Measurements from ENCODE around the gene ZDHHC21. TPM values are rescaled to one million over a fixed set of nuclear protein-coding genes. Genes with fewer than 3 reads are reported as not detected.
A peak's percentile ranks its signal among the peaks of the same experiment; 100 is the strongest.
"Not testable (repeated sequence)": the region's sequence is repeated elsewhere in the genome, so short reads cannot be mapped to it uniquely, and the experiment has no call there.

ZDHHC21 gene
- total RNA-seq, 1 experiment from 2014 or later = 3.5 TPM

DNA sequence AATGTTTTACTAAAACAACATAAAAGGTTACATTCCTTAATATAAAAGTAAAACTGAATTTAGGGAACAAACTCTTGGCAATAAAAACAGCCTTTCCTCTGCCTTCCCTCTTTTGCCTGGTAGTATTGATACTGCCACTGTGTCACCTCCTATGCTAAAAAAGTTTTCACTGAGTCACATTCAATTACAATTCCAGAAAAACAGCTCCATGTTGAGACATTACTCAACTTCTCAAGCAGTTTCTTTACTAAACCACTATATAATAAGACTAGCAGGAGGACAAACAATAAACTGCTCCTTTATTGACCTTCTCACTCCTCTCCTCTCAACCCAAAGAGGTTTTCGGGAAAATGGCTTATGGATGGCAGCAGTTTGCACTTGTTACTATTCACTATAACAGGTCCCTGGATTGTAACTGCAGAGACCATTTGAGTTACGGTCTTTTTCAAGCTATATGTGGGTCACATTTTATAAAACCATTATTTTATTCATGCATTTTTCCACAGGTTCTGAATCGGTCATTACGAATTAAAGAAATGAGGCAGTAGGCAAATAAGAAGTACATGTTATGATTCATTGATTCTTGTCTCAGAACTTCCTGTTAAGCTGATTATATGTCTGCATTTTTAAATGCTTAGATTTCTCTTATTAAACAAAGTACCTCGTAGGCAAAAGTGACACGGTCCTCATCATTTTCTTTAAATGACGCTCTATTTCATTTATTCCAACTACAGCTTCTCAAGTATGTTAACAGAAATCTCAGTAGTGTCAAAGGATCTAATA, 2.1 kb downstream of the ZDHHC21 start:
- no peak for DNase-seq (ENCODE audit: low read depth, low spot score)
- in situ Hi-C loops (cut with HindIII; ENCODE audit: low pct_unique_long_range_greater_than_20kb, low sequenced_read_pairs) = no loop called here

DNA sequence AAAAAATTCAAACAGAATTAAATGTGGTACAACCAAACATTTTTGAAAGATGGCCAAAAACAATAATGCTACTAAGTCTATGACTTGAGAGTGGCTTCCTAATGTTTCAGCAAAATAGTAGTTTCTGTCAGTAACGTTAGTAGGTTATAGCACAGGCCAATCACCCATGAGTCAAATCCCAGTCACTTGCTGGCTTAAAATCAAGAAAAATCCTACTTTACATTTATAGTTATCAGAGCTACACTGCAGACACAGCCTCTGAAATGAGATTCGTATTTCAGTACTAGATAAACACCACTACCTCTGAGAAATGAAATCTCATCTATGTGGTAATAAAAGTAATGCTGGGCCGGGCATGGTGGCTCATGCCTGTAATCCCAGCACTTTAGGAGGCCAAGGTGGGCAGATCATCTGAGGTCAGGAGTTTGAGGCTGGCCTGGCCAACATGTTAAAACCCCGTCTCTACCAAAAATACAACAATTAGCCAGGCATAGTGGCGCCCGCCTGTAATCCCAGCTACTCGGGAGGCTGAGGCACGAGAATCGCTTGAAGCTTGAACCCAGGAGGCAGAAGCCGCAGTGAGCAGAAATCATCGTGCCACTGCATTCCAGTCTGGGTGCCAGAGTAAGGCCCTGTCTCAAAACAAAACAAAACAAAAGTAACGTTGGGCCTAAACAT, 6.1 kb downstream of the ZDHHC21 start:
- no peak for DNase-seq (ENCODE audit: low read depth, low spot score)
- in situ Hi-C loops (cut with HindIII; ENCODE audit: low pct_unique_long_range_greater_than_20kb, low sequenced_read_pairs) = no loop called here

DNA sequence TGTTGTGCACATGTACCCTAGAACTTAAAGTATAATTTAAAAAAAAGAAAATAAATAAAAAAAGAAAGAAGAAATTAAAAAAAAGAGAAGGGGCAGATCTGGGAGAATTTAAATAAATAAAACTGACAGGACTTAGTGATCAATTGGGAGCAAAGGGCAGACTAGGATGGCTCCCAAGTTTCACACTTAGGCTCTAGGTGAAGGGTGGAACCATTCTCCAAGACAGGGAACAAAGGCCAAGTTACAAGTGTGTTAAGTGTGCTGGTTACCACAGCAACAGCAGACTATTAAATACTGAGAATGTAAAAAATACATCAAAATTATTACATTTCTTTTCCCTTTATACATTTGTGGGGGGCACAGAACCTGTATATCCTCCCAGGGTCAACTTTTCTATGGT, 7.1 kb downstream of the ZDHHC21 start:
- DNase-seq (ENCODE audit: low read depth, low spot score) = no peak
- in situ Hi-C loops (cut with HindIII; ENCODE audit: low pct_unique_long_range_greater_than_20kb, low sequenced_read_pairs) = no loop called here

DNA sequence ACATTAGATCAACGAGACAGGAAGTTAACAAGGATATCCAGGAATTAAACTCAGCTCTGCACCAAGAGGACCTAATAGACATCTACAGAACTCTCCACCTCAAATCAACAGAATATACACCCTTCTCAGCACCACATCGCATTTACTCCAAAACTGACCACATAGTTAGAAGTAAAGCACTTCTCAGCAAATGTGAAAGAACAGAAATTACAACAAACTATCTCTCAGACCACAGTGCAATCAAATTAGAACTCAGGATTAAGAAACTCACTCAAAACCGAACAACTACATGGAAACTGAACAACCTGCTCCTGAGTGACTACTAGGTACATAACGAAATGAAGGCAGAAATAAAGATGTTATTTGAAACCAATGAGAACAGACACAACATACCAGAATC, 10.6 kb downstream of the ZDHHC21 start:
- in situ Hi-C loops (cut with HindIII; ENCODE audit: low pct_unique_long_range_greater_than_20kb, low sequenced_read_pairs); DNase-seq (ENCODE audit: low read depth, low spot score): not testable (repeated sequence)

DNA sequence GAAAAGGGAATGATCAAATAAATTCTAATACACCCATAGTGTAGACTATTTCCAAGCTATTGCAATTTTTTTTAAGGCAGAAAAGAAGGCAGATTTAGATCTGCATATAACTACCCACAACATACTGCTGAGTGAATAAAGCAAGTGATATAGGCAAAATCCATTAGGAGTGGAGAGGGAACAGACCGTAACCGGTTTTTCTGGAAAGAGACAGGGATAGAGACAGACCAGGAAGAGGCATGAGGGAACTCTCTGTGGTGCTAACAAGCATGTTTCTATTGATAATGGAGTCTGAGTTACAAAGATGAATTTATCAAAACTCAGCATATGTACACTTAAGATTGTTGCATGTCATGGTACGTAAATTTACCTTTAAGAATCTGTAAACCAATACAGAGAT, 14.5 kb downstream of the ZDHHC21 start:
- in situ Hi-C loops (cut with HindIII; ENCODE audit: low pct_unique_long_range_greater_than_20kb, low sequenced_read_pairs) = no loop called here
- no peak for DNase-seq (ENCODE audit: low read depth, low spot score)

DNA sequence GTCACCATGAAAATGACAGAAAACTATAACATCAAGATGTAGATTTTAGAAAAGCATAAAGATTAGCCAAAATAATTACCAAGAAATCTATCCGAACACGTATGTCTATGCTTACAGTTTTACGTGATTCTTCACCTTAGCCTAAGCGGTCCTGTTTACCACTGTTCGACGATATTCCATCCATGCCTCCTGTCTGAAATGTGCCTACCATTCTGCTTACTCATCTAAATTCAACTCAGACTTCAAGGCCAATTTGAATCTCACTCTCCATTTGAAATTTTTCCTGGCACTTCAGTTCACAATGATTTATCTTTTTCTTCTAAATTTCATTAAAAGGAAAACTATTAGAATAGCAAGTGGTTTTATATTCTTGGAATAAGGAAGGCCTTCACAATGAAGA, 15.4 kb downstream of the ZDHHC21 start:
- in situ Hi-C loops (cut with HindIII; ENCODE audit: low pct_unique_long_range_greater_than_20kb, low sequenced_read_pairs) = no loop called here
- DNase-seq (ENCODE audit: low read depth, low spot score) = no peak

DNA sequence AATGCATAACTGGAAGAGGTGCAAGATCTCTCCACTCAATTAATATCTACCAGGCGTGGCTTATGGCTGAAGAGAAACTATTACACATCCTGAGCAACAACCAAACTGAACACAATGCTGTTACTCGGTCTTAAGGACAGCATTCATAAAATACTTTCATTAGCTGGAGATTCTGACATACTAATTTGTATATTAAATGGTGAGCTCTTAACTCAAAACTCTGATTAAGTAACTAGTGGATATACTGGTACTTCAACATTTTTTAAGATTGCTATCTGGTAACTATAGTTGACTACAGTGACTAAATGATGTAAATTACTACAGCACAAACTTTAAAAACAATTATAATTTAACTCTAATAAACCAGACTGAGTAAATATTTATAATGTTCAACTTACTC, 15.8 kb downstream of the ZDHHC21 start:
- no peak for DNase-seq (ENCODE audit: low read depth, low spot score)
- in situ Hi-C loops (cut with HindIII; ENCODE audit: low pct_unique_long_range_greater_than_20kb, low sequenced_read_pairs) = no loop called here

DNA sequence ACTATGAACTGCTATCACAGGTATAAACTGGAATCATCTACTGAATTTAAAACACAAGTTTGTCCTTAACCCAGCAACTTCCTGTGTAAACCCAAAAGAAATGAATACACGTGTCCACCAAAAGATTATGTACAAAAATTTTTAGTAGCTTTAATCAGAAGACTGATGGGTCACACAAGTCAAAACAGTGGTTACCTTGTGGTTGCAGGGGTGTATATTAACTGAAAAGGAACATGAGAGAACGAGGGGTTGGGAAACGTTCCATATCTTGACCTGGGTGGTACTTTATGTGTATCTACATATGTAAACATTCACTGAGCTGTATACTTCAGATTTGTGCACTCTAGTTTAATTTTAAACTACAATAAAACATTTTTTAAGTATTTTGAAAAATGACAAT, 18.6 kb downstream of the ZDHHC21 start:
- in situ Hi-C loops (cut with HindIII; ENCODE audit: low pct_unique_long_range_greater_than_20kb, low sequenced_read_pairs) = no loop called here
- no peak for DNase-seq (ENCODE audit: low read depth, low spot score)

DNA sequence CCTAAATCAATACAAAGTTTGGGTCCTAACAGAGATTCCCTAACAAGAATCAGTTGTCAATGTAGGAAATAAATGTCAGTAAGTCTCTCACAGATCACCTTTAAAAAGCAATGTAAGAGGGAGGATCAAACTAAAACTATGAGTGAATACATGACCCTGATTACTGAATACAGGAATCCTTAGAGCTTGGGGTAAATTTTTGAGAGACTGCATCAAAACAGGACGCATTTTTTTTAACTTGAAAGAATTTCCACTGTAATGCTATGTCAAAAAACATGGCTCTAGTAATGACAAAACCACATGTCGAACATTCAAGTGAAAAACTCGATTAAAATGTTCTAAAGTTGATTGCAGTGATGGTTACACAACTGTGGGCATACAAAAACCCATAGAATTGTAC, 21.9 kb downstream of the ZDHHC21 start:
- in situ Hi-C loops (cut with HindIII; ENCODE audit: low pct_unique_long_range_greater_than_20kb, low sequenced_read_pairs) = no loop called here
- no peak for DNase-seq (ENCODE audit: low read depth, low spot score)

DNA sequence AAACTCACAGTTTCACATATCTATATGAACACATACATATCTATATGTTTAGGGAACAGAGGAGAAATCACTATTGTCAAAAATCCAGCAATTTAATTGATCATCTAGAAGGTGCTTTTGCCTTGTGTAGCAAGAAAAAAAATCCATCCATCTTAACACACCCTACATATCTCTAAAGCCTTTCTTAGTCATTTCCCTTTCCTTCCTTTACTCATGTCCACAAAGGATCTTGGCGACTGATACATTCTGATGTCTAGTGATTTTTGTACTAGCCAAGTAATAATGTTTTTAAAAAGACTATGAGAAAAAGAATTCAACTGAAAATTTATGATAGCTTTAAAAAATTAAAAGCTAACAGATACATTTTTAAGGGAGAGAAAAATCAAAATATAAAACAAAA, 22.5 kb downstream of the ZDHHC21 start:
- no peak for DNase-seq (ENCODE audit: low read depth, low spot score)
- in situ Hi-C loops (cut with HindIII; ENCODE audit: low pct_unique_long_range_greater_than_20kb, low sequenced_read_pairs) = no loop called here

DNA sequence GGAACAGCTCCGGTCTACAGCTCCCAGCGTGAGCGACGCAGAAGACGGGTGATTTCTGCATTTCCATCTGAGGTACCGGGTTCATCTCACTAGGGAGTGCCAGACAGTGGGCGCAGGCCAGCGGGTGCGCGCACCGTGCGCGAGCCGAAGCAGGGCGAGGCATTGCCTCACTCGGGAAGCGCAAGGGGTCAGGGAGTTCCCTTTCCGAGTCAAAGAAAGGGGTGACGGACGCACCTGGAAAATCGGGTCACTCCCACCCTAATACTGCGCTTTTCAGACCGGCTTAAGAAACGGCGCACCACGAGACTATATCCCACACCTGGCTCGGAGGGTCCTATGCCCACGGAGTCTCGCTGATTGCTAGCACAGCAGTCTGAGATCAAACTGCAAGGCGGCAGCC, 29.2 kb downstream of the ZDHHC21 start:
- in situ Hi-C loops (cut with HindIII; ENCODE audit: low pct_unique_long_range_greater_than_20kb, low sequenced_read_pairs) = not testable (repeated sequence)

DNA sequence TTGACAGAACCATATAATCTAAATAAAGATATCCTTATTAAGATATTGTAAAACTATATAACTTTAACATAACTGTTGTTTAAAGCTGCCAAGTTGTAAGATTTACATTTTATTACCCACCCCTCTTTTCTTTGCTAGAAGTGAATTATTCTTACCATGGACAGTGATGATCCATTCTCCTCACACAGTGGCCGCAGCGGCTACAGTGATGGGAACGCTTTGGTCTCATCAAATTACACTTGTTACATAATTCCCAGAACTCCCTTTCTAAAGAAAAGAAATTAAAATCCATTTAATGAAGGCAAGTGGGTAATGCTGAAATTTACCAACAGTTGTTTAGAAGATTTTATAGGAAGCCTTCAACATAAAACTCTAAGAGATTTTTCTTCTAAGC, 31.2 kb downstream of the ZDHHC21 start:
- DNase-seq (ENCODE audit: low read depth, low spot score) = no peak
- in situ Hi-C loops (cut with HindIII; ENCODE audit: low pct_unique_long_range_greater_than_20kb, low sequenced_read_pairs) = no loop called here

More for the DNA sequence above, 29.2 kb downstream of the ZDHHC21 start:
- not testable (repeated sequence) for DNase-seq (ENCODE audit: low read depth, low spot score)

DNA sequence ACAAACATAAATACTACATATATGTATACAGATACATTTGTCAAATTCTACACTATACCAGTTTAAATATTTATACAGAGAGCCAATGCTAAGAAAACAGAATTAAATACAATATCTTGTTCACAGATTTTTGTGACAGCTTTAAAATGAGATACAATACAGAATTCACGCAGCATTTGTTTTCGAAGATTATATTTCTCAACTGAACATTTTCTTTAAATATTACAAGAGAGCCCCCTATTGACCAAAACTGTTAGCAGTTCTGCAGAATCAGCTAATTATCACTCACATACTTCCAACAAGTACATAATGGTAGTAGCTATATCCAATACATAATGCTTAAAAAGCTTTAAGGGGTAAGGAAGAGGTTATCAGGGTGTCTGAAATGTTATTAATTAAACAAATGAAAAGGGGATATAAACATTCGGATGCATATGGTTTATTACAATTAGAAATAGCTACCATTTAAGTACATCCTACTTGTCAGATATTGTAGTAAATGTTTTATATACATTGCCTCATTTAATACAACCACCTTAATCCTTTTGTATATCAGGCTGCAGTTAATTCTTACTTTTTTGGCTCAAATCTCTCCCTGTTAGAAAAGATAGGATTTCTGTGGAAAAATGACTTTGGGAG, 31.7 kb downstream of the ZDHHC21 start:
- peak; percentile 47 for DNase-seq (ENCODE audit: low read depth, low spot score)
- in situ Hi-C loops (cut with HindIII; ENCODE audit: low pct_unique_long_range_greater_than_20kb, low sequenced_read_pairs) = no loop called here

DNA sequence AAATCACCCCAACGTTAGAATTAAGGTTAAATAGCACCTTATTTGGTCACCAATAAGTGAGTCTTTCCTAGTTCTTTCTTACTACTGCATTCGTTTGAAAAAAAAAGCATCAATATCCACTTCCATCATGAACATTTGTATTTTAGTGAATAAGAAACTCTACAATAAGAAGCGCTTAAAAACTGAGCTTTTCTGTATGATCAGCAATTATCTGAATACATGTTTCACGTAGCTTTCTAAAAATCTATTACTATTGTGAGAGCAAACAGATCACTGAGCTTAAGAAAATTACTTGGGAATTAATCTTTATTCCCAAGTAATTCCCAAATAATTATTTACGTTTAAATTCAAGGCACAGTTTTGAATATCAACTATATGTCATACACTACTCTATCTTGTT, 32.5 kb downstream of the ZDHHC21 start:
- in situ Hi-C loops (cut with HindIII; ENCODE audit: low pct_unique_long_range_greater_than_20kb, low sequenced_read_pairs) = no loop called here
- no peak for DNase-seq (ENCODE audit: low read depth, low spot score)

DNA sequence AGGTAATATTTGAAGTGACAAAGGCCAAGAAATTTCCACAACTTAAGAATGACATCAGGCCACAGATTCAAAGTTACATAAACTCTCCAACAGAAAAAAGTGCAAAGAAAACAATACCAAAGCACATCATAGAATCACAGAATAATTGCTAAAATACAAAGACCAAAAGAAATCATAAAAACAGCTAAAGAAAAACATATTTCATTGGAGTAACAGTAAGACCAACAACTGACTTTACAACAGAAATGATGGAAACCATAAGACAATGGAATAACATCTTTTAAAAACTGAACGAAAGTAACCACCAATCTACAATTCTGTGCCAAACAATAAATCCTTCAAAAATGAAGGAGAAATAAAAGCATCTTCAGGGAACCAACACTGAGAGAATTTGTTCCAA, 38.3 kb downstream of the ZDHHC21 start:
- DNase-seq (ENCODE audit: low read depth, low spot score) = no peak
- in situ Hi-C loops (cut with HindIII; ENCODE audit: low pct_unique_long_range_greater_than_20kb, low sequenced_read_pairs) = no loop called here

DNA sequence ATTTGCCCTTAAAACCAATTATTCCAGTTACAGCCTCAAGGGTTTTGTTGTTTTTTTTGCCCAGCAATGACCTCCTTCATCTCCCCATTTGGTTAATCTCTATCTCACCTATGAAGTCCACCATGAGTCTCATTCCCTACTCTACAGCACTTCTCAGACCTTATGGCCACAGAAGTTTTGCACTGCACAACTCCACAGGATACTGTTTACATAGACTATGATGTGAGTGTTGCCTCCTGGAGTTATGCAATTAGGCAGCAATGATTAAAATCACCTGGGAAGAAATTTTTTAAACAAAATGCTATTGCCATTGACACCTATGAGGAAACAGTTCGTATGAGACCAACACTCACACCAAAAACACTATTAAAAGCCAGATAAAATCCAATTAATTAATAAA, 39.7 kb downstream of the ZDHHC21 start:
- DNase-seq (ENCODE audit: low read depth, low spot score) = no peak
- in situ Hi-C loops (cut with HindIII; ENCODE audit: low pct_unique_long_range_greater_than_20kb, low sequenced_read_pairs) = no loop called here

DNA sequence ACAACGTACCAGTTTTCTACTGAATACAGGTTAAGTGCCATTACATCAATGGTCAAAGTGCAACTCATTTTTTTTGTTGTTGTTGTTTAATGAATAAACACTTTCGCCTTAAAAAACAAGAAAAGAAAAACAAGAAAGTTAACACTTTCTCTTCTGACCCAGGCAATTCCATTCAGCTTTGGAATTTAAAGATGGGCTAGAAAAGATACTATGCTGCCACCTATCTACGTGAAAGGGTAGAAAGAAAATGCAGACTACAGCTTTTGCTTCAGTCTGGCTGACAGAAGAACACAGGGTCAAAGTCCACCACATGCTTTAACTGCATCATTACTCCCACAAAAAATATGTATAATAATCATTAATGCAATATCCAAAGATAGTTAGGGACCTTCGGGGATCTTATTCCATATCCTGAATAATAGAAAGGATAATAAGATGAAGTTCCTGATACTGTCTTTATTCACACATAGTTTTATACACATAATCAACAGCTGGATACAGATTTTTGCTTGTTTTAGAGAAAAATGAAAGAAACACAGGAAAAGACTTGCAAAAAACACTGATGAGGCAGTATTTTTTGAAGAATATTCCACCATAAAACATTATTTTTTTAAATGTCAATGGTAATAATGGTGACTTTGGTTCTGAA, 40.4 kb downstream of the ZDHHC21 start:
- in situ Hi-C loops (cut with HindIII; ENCODE audit: low pct_unique_long_range_greater_than_20kb, low sequenced_read_pairs) = no loop called here
- peak; percentile 51 for DNase-seq (ENCODE audit: low read depth, low spot score)

DNA sequence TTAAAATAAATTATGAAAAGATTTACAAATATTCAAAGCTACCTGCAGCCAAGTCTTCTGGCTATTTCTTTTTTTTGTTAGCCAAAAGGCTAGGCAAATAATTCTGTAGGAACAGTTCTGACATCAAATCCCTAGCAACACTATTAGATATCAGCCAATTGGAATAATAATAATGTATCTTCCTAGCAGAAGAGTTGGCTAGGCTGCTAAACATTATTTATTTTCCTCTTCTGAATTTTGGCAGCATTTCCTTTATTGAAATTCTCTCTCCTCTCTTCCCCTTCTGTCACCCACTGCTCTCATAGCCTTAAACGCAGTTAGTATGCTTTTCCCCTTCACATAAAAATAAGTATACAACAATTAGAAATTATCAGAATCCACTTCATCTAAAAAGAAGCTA, 42.6 kb downstream of the ZDHHC21 start:
- in situ Hi-C loops (cut with HindIII; ENCODE audit: low pct_unique_long_range_greater_than_20kb, low sequenced_read_pairs) = no loop called here
- DNase-seq (ENCODE audit: low read depth, low spot score) = no peak
